NCI-H187 treated with DMSO at 0.1 percent for 48 hours (cell line): ENCODE results near the gene MYMK.

ENCODE experiments used
- DNase-seq: peaks from one replicate; lab custom pipeline; 2025; lab: John Stamatoyannopoulos, UW

The MYMK gene

DNA sequence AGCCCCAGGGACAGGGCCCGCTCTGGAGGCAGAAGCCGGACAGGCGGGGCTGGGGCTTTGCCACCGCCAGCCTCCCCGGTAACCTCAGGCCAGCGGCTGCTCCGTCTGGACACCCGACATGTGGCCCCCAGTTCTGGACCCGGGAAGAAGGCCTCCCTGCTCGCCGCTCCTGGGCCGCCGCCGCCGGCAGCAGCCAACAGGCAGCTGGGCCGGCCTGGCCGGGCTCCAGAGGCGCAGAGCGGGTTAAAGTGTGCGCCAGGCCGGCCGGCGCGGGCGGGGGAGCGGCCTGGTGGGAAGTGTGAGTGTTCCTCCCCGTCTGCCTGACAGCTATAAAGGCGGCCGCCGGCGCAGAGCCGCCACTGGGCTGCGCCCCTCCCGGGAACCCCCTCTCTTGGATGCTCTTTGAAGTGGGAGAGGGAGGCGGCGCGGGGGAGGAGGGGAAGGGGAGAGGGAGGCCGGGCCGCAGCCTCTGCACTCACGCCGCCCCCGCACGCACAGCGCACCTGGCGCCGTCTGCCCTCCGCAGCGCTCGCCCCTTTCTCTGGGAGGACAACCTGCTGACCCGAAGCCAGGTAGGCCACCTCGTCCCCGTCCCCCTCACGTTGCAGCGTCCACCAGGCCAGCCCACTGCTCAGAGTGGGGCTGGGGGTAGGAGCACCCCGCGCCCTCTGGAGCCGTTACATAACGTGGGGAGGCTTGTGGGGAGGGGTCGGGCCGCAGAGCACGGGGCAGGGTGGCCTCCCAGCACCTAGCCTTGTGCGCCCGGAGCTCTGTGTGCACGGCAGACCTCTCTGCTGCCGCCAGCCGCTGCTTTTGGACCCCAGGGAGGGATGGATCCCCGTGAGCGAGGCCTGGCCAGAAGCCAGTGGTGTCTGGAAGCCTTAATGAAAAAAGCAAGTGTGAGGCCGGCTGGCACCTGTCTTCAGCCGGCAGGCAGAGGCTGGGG, 9.9 kb upstream of the MYMK start, which contains the start of gene ADAMTSL2:
Gene ADAMTSL2 (plus strand): TSS at position 359 of the 946 bp plus-strand sequence. CDS start 2,009 bp downstream, outside the sequence.
- DNase-seq, result no peak

DNA sequence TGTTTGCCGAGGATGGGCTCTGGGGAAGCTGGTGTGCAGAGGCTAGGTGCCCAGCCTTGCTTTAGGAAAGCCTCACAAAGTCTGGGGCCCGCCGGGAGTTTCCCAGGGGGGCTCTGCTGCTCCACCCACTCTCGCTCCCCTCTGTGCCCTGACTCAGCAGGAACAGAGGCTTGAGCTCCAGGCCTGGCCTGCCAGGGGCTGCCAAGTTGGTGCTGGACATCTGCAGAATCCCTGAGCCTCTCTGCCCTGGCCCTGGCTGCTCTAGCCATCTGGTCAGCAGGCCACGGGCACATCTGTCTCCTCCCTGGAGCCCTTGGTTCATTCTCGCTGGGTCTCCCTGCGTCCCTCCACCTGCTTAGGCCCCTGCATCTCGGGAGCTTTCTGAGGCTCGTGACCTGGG, 9.1 kb upstream of the MYMK start:
- no peak for DNase-seq

DNA sequence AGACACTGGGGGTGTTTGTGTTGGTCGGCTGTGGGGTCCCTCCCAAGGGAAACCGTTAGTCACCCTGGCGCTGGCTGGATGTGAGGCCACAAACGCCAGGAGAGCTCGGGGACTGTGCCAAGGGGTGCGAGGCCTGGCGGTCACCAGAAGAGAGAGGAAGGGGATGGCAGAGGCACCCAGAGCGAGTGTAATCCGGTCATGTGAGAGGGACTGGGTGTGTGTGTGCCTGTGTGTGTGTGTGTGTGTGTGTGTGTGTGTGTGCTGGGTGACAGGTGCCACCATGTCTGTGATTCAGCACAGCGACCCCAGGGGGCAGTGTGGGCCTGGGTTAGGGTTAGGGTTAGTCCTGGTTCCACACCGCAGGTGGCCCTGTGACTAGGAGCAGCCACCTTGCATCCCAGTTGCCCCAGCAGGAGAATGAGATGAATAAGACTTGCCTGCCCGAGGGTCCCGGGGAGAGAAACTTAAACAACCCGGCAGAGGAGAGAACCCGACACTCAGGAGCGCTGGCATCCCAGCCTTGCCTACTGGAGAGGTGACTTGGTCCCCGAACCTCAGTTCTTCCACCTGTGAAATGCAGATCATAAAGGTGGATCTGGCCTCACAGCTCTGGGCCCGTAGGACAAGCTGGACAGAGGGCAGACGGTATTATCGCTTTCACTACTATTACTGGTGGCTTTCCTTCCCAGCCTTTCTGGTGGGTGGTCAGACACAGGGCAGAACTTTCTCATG, 8.3 kb upstream of the MYMK start:
- DNase-seq, result no peak

DNA sequence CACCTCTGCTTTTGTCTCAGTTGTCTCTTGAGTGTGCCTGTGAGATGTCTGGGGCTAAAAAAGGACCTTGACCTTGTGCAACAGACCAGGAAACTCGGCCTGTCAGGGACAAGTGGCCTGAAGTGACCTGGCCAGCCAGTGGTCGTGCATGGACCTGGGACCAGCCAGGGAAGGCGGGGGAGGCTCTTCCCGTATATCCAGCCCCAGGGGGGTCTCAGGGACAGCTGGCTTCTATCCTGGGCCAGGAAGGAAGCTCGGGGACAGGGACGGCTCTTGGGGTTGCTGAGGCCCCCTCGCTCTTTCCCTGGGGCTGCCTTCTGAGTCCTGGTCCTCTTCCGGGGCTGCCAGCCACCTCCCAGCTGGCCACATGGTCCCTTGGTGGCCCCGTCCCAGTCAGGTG, 6.5 kb upstream of the MYMK start:
- no peak for DNase-seq

DNA sequence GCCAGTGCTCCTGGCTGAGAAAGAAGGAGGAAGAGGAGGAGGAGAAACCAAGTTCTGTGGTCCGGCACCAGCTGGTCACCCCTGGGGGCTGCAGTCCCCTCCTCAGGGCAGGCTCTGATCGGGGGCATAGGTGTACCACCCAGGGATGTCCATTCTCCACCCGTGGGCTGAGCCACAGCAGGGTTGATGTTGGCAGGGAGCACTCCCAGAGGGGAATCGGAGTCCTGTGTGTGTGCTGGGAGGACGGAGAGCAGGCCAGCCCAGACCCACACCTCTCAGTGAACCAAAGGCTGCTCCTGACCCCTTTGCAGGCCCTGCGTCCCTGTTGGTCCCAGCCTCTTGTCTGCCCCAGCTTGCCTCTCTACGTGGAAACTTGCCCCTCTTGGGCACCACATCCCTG, 5.1 kb upstream of the MYMK start:
- no peak for DNase-seq

DNA sequence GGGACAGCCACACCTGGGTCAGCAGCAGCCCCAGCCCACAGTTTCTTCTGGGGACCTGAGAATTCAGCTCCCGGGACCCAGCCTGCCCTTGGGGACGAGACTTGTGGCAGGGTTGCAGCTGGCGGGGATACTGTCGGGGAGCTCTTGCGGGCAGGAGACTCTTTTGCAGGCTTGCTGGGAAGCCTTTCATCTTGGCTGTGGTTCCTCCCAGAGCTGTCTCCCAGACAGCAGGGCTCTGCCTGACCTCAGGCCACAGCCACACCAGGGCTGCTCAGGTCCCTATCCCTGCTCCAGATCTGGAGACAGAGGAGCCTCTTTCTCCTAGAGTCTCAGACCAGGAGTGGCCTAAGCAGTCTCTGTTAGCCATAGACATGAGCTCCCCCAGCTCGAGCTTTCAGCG, 4.7 kb upstream of the MYMK start:
- no peak for DNase-seq

DNA sequence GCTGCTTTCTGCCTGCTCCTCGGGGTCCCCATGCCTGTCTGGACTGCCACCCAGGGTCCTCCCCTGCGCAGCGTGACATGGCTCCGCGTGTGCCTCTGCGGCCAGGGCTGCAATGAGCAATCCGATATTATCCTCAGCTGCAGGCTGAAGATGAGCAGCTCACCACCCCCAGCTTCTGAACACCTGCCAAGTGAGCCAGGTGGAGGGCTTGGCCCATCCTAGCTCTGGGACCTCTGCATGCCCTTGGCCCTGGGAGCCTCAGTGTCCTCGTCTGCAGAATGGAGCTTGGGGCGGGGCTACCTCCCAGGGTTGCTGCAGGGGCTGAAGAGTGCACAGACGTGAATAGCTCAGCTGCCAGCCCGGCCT, 4.1 kb upstream of the MYMK start:
- no peak for DNase-seq

DNA sequence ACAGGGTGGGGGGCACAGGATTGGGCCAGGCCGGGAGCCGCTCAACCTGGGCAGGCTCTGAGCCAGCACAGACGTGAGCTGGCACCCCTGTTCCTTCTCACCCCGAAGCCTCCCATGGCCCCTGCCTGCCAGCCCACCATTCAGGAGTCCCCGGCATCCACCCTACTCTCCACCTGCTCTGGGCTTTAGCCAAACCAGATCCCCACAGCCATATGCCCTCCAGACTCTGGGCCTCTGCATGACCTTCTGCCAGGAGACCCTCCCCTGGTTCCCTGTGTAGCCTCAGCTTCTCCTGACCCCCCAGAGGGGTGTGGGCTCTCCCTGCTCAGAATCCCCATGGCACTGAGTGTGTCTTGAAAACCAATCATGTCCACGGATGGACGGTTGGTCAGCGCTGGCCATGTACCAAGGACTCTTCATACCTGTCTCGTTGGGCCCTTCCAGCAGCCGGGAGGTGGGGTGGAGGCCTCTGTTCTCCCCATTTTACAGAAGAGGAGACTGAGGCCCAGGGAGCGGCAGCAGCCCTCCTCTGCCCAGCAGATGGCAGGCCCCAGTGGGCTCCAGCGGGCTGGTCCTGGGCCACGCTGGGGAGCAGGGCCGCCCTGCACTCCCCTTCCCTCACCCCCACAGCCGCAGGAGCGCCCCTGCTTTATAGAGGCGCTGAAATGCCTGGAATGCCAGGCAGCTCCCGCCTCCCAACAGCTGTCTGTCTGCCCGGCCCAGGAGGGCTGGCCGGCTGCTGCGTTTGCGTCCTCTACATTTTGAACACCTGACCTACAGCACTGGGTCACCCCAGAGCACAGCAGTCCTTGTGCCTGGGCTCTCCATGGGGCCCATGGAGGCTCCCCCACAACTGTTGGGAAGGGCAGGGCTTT, 3.5 kb upstream of the MYMK start:
- no peak for DNase-seq

DNA sequence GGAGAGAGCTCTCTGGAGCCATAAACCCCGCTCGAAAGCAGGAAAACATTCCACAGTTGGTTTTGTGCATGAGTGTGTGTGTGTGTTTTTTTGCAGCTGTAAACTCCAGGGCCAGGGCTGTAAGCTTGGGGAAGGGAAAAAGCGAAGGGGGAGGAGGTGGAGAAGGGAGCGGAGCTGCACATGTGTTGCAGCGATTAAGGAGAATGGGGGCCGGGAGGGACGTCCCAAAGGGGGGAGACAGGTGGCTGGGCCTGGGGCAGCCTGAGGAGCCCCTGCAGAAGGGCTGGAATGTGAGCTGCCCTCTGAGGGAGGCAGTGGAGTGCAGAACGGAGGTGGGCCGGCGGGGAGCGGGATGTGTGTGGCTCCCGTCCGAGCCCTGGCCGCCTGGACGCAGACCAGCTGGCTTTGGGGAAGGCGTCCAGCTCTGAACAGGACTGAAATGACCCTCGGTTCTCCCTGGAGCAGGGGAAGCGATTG, 2.7 kb upstream of the MYMK start:
- DNase-seq, result no peak

DNA sequence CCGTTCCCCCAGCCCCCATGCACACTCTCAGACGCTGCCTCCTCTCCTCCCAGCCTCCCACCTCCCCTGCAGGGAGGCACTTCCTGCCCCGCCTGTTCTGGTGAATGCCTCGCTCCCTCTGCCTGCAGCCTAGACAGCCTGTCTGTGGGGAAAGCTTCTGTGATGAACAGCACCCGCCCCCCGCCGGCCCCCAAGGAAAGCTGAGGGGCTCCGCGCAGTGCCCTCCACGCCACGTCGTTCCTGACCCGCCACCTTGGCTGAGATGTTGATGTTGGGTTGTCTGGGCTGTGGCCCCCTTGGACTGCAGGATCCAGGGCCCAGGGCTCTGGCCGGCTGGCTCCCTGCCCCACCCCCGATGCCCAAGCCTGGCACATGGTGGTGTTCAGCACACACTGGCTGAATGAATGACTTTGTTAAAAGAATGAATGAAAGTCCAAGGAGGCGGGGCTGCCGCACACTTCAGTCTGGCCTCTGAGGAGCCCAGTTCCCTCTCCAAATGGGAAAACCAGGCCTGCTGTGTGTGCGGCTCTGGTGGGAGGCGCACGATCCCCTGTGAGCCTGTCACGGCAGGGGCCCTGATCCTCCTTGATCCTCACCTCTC, 2.1 kb upstream of the MYMK start:
- DNase-seq, result no peak

DNA sequence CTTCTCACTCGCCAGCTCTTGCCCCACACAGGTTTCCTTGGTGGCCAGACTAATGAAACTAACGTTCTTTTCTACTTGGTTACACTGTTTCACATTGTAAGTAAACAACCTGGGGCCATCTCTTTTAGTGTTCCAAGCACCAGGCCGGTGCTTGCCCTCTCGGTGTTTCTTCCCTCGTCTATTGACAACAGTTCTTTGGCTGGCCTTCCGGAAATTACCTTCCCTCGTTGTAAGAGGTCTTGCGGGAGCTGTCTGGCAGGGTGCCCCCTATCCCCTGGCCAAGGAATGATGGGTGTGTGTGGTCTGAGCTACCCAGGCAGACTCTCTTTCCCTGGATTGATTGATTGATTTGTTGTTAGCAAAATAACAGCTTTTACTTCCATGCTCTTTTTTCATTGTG, 918 bp upstream of the MYMK start:
- no peak for DNase-seq

DNA sequence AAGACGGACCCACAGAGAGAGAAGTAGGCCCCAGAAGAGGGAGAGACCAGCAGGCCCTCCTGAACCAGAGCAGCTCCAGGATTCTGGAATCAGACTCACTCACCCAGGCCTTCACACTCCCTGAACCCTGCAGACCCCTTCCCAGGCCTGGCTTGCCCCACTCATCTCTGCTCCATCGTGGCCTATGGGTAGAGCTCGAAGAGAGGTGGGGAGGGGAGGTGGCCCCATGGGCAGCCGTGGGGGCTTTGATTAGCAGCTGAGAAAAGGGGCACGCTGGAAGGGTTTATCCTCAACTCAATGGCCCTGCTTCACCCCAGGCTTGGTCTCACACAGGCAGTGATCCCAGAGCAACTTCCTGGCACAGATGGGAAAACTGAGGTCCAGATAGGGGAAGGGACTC, 613 bp downstream of the MYMK start:
- DNase-seq, result no peak

DNA sequence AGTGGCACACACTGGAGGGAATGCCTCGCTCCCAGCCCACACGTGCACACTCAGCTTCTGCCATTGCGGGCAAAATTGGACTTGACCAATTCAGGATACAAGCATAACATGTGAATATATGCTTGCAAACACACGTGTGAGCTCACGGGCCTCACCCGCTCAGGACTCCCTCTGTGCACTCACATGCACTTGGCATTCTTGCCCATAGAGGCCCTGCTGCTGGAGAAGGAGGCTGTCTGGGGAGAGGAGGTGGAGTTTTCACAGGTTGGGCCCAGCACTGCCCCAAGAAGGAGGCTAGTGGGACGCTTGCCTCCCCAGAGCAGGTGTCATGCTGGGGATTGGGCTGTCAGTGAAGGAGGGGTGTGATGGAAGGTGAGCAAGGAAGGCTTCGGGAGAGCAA, 1.7 kb downstream of the MYMK start:
- DNase-seq, result no peak

DNA sequence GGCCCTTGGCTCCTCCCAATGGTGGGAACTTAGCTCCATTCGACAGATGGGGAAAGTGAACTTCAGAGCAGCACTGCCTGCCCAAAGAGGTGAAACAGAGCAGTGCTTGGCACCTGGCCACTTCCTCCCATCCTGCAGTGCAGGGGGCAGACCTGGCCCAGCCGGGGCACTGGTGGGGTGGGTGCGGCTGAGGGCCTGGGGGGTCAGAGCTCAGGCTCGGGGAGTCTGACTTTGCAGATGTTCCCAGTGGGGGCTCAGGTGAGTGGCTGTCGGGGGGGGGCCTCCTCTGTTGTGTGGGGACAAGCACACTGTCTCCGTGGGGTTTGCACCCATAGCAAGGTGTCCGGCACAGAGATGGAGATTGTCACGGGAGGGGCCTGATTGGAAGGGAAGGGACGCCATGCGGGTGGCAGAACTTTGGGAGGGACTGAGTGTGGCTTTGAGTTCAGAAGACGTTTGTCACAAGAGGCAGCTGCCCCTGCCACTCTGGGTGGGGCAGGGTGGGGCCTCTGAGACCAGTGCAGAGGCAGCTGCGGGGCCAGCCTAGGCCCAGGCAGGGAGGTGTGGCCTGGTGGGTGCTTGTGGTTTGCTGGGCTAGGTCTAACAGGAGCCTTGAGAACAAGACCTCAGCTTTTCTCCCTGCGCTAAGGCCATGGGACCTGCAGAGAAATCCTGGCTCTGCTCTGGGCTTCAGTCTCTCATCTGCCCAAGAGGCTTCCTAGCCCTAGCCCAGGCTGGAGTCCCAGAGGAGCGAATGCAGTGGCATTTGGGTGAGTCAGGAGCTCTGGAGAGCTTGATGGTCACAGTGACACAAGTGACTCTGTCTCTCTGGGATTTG, 2.5 kb downstream of the MYMK start:
- DNase-seq, result no peak

DNA sequence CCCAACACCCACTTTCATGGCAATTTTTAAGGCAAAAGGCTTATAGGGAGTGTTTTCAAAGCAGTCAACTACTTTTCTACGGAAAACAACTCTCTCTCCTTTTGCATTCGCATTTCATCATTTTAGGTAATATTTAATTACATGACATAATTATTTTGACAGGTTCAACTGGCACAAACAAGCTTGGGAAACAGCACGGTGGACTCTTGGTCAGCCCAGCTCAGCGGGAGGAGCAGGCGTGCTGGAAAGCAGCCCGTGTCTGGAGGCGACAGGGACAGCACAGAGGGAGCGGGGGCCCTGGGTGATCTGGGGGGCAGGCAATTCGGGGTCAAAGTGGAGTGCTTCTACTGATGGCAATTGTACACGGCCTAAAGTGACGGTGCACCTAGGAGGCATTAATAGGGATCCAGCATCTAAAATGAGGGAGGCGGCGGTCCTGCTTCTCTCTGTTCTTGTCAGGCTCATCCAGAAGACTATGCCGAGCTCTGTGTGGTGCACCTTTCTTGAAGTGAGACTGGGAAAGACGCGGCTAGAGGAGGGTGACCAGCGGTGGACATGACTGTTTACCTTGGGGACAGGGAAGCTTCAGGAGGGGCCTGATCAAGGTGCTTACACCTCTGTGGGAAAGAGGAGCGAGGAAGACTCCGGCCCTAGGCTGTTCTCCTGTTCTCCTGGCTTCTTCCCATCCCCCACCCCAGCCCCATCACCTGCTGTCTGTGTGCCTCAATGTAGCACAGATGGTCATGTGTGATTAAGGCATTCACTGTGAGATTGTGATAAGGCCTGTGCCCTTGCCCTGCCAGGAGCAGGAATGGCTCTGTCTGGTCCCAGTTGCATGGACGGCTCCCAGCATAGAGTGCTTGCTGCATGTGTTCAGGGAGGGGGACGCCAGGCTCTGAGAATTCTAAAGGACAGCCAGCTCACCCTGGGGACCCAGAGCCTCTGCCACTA, 3.4 kb downstream of the MYMK start:
- DNase-seq, result no peak

DNA sequence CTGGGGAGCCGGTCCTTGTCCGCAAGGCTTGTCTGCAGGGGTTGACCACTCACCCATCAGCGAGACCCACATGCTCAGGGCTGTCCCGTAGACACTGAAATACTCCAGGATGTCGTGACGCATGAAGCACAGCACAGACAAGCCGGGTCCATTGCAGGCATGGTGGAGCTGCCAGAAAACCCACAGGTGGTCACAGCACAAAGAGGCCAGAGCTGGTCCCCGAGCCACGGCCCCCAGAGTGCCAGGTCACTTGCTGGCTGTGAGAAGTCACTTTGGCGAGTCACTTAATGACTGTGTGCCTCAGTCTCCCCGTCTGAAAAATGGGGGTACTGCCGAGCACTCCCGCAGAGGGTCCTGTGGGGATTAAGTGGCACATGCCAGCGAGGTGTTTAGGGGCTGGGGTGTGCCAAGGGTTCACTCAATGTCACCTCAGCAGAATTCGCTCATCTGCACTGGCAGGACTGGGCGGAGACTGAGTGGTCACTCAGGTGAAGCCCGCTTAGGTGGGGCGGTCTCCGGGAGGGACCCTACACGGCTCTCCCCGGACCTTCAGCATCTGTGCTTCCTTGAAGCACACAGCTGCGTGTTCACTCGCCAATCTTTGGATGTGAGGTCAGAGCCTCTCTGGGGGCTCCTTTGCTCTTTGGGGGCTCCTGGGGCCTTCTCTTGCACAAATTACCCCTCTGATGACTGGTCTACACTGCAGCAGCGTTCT, 4.5 kb downstream of the MYMK start:
- no peak for DNase-seq

DNA sequence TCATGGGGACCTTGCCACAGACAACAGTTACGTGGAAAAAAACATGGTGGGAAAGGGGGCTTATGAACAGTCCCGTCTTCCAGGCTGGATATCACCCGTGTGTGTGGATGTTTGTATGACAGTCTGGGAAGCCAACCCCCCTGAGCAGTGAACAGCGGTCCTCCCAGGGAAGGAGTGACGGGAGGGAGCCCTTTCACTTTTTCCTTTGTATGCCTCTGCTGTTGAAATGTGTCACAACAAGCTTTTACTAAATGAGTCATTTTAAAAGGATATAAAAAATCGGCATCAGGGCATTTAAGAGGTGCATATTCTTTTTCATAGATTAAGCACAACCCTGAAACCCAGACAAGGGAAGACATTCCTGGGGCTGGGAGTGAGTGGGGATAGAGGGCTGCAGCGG, 5.1 kb downstream of the MYMK start:
- no peak for DNase-seq

DNA sequence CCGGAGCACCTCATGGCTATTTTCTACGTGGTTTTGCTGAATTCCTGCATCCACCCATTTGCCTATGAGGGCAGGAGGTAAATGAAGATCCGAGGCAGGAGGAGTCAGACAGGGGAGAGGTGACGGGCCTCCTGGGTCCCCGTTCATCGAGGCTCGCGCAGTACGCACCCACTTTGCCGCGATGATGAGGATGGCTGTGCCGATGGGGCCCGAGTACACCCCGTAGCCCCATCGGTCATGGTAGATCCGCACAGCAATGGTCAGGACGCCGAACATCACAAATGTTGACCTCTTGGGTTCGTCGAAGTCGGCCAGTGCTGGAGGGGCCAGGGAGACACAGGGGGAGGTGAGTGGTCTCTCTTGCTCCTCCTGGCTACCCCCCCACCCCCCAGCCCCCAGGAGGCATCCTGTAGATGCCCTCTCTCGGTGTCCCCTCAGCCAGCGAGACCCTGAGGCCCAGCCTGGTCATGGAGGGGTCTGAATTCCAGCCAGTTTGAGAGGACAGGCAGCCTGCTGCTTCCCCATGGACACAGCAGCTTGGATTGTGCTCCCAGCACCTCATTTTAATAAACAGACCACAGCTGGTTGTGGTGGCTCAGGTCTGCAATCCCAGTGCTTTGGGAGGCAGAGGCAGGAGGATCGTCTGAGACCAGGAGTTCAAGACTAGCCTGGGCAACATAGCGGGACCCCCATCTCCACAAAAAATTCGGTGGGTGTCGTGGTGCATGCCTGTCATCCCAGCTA, 5.9 kb downstream of the MYMK start:
- DNase-seq, result no peak
